Transverse colon (tissue), 4 donors: ENCODE data around the gene TMEM255B. TPM values are rescaled to one million over a fixed set of nuclear protein-coding genes. Genes with fewer than 3 reads are reported as not detected.

Experiments used
- DNase-seq: peaks from one replicate; pipeline ENCODE4 v3.0.0-alpha.2; 2019
- H3K27ac ChIP-seq, 4 donors: fragments of 200-600 bp; sonication (generic); 2 replicates each; pipeline ENCODE4 v1.5.1; 2016 to 2018; ENCODE audit warnings: inconsistent platforms in 4 of 4
- H3K27me3 ChIP-seq: fragments of 200-600 bp; sonication (generic); 2 replicates; pipeline ENCODE4 v1.5.1; 2017; ENCODE audit warnings: inconsistent platforms
- H3K36me3 ChIP-seq, 4 donors: fragments of 200-600 bp; sonication (generic); 2 replicates each; pipeline ENCODE4 v1.5.1; 2017 to 2019; ENCODE audit warnings: inconsistent platforms in 4 of 4
- H3K4me1 ChIP-seq, 4 donors: fragments of 200-600 bp; sonication (generic); 2 replicates each; pipeline ENCODE4 v1.5.1; 2017 to 2020; ENCODE audit warnings: inconsistent platforms in 4 of 4
- H3K4me3 ChIP-seq, 4 donors: fragments of 200-600 bp; sonication (generic); 1 replicate in 1 of 4; 2 replicates in 3 of 4; pipeline versions ENCODE4 v1.5.1 to v1.6.1; 2017 to 2019; ENCODE audit warnings: inconsistent platforms in 4 of 4
- H3K9me3 ChIP-seq, 2 donors: fragments of 200-600 bp; sonication (generic); 2 replicates each; pipeline ENCODE4 v1.5.1; 2017 to 2019; ENCODE audit warnings: inconsistent platforms in 2 of 2
- CTCF ChIP-seq, 5 experiments: fragments of 200-600 bp in 3 of 5; fragments of 450-650 bp in 2 of 5; sonication (generic) in 3 of 5; IDR thresholded peaks; 1 replicate in 2 of 5; 2 replicates in 3 of 5; pipeline ENCODE4 v1.5.1; 2016 to 2017; ENCODE audit warnings: antibody characterized with exemption in 5 of 5, inconsistent platforms in 3 of 5, mild to moderate bottlenecking in 2 of 5, moderate library complexity in 1 of 5
- EP300 ChIP-seq: sonication (generic); formaldehyde crosslinking; IDR thresholded peaks from one replicate; pipeline ENCODE4 v1.6.1; 2017; ENCODE audit warnings: antibody characterized with exemption, low read depth
- POLR2A ChIP-seq: fragments of 450-650 bp; IDR thresholded peaks from one replicate; pipeline ENCODE4 v1.6.1; 2016; ENCODE audit warnings: antibody characterized with exemption, mild to moderate bottlenecking, moderate library complexity
- POLR2AphosphoS5 ChIP-seq, 3 donors: sonication (generic); formaldehyde crosslinking; IDR thresholded peaks; one replicate each; pipeline ENCODE4 v1.6.1; 2016; ENCODE audit warnings: antibody characterized with exemption in 3 of 3
- WGBS, 2 donors: methylation state at CpG; one replicate each; pipeline ENCODE4 v1.1.5; 2018; ENCODE audit warnings: low coverage in 1 of 2; 5-methylcytosine and 5-hydroxymethylcytosine counted together
- in situ Hi-C, 4 donors: fragments of 200-750 bp; cut with MboI; loops; one replicate each; pipeline versions ENCODE4 v1.15.0 to v1.15.1; 2017; ENCODE audit warnings: low sequenced_read_pairs in 3 of 4, low pct_ligation_motif_present in 1 of 4, low pct_unique_long_range_greater_than_20kb in 1 of 4
- intact Hi-C: fragments of 100-400 bp; cut with DNase I; formaldehyde crosslinking; loops from one replicate; pipeline ENCODE4 v1.15.1; 2023; ENCODE audit warnings: low total_unique reads
- total RNA-seq, 4 donors: library from RNA; depleted of rRNA; stranded (reverse); fragments of >200 nt; gene quantifications; one replicate each; pipeline ENCODE4 v1.1.0, GENCODE V29; 2016

Gene TMEM255B
- total RNA-seq, 4 donors from 2014 or later, result 0.79 to 27.7 (median 9.4) TPM

- Histone ChIP-seq H3K27ac (no peak overlapping the region), H3K4me3 (no peak overlapping the region), H3K36me3 (no peaks in the 10 kb centered on the region), H3K9me3 (no peaks in the 10 kb centered on the region), H3K4me1 (peaks cover 0 to 5% (median 5%) of the 10 kb centered on the region in 4 donors), H3K27me3 (peaks cover 3% of the 10 kb centered on the region)
- 100% methylated on average over 2 of the region's 10 CpGs; no CpG with 5 or more reads in 1 of the 2 donors for WGBS, 2 donors
- no peak for DNase-seq
- intact Hi-C loops, result no loop called here
- TF ChIP-seq CTCF (IDR thresholded peaks at IDR 0.05) (no peak), POLR2A (no peak), EP300 (no peak), POLR2AphosphoS5 (IDR thresholded peaks at IDR 0.05) (no peak)
- in situ Hi-C loops, result no loop called here
Observed at GRCh38 chr13:113726961-113727411, 32.0 kb upstream of the TMEM255B start.

- peaks cover 3% of the 10 kb centered on the region for H3K27me3 ChIP-seq
- H3K4me3 ChIP-seq, result no peak overlapping the region
- DNase-seq, result no peak
- H3K9me3 ChIP-seq, result no peaks in the 10 kb centered on the region
- in situ Hi-C loops, result no loop called here
- WGBS, 2 donors, result 95% methylated on average over 16 of the region's 16 CpGs; no CpG with 5 or more reads in 1 of the 2 donors
- no peaks in the 10 kb centered on the region for H3K36me3 ChIP-seq
- intact Hi-C loops, result no loop called here
- H3K4me1 ChIP-seq, result peaks cover 0 to 5% (median 5%) of the 10 kb centered on the region in 4 donors
- TF ChIP-seq EP300 (no peak), POLR2AphosphoS5 (IDR thresholded peaks at IDR 0.05) (no peak)
- no peak overlapping the region for H3K27ac ChIP-seq
Observed at GRCh38 chr13:113728571-113729054, 30.4 kb upstream of the TMEM255B start.

GRCh38 chr13:113729187-113730019, 29.6 kb upstream of the TMEM255B start:
- TF ChIP-seq POLR2A (no peak), EP300 (no peak), POLR2AphosphoS5 (IDR thresholded peaks at IDR 0.05) (no peak), CTCF (IDR thresholded peaks at IDR 0.05) (no peak)
- Histone ChIP-seq H3K27ac (no peak overlapping the region), H3K9me3 (no peaks in the 10 kb centered on the region), H3K36me3 (no peaks in the 10 kb centered on the region), H3K27me3 (peaks cover 3% of the 10 kb centered on the region), H3K4me3 (no peak overlapping the region), H3K4me1 (peaks cover 0 to 5% (median 5%) of the 10 kb centered on the region in 4 donors)
- DNase-seq, result no peak
- WGBS, 2 donors, result 40 to 58% methylated on average over 9 to 34 of the region's 34 CpGs
- intact Hi-C loops (no loop called here), in situ Hi-C loops (no loop called here)

- in situ Hi-C loops, result no loop called here
- WGBS, 2 donors, result 70 to 76% methylated on average over 7 to 19 of the region's 21 CpGs
- Histone ChIP-seq H3K9me3 (no peaks in the 10 kb centered on the region), H3K4me3 (no peak overlapping the region), H3K27me3 (peaks cover 3% of the 10 kb centered on the region), H3K27ac (no peak overlapping the region), H3K4me1 (no peaks in the 10 kb centered on the region), H3K36me3 (no peaks in the 10 kb centered on the region)
- TF ChIP-seq POLR2A (no peak), EP300 (no peak), CTCF (IDR thresholded peaks at IDR 0.05) (no peak), POLR2AphosphoS5 (IDR thresholded peaks at IDR 0.05) (no peak)
- no peak for DNase-seq
- intact Hi-C loops, result no loop called here
Observed at GRCh38 chr13:113730258-113730691, 28.8 kb upstream of the TMEM255B start.
